ENCODE data around the gene COLEC12. TPM values are rescaled to one million over a fixed set of nuclear protein-coding genes. Genes with fewer than 3 reads are reported as not detected.

COLEC12 gene
- total and polyA plus RNA-seq, 3 donors from 2014 or later: 4.5 to 10.4 (median 8.1) TPM

DNA sequence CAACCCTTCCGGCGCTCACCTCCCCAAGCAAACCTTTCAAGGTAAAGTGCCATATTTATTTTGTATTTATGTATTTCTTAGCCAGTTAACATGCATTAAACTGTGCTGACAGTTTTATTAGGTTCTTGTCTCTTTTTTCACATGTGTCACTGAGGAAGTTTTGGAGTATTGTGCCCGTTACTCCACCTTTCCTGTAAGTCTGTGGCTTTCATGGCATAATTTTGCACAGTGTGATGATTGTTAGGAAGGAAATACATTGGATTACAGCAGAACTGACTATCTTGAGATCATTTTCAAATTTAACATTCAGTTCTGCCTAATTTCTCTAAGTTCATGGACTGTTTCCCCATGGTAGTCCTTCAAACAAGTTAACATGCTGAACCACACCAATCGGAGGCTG lies 67.7 kb downstream of the COLEC12 start:
- Histone ChIP-seq H3K27me3 (no peaks in the 10 kb centered on the region), H3K27ac (no peak overlapping the region), H3K4me1 (peaks cover 4% of the 10 kb centered on the region), H3K4me3 (no peak overlapping the region), H3K36me3 (ENCODE audit: low read depth, missing control alignments) (no peaks in the 10 kb centered on the region), H3K9me3 (no peaks in the 10 kb centered on the region)
- no peak for TF ChIP-seq POLR2A (IDR thresholded peaks at IDR 0.05)
- WGBS, 2 donors: 59 to 71% methylated on average over 4 of the region's 4 CpGs
- no peak for DNase-seq
- intact Hi-C loops (cut with DNase I; ENCODE audit: low total_unique reads): no loop called here

DNA sequence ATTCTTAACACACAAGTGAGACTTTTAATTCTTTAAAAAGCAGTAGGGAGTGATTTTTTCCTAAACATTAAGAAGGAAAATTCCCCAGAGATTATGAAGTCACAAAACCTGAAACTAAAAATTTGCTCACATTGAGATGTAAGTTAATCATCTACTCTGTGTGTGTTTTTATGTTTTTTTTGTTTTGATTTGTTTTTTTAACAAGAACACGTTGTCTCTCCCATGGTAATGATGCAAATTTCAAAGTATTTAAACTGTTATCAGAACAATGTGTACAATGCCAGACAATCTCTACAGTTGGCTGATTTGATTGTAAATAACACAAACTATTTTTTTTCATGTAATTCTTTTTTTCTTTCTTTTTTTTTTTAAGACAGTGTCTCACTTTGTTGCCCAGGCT lies 71.5 kb downstream of the COLEC12 start:
- no peak for DNase-seq

DNA sequence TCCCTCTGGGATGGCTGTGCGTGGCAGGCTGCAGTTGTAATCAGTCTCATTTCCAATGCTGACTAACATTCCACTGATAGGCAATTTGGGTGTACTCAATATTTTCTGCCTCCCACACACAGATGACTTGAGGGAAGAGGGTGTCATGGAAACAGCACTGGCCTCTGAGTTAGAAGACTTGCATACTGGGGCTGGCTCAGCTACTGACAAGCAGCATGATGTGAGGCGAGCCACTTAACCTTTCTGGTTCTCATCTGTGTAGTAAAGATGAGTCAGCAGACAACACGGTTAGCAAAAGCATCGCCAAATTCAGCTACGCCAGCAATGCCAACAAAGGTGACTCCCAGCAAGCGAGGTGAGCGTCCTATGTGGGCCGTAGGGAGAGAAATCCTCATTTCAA lies 73.5 kb downstream of the COLEC12 start:
- no peaks in the 10 kb centered on the region for H3K9me3 ChIP-seq
- no peak for TF ChIP-seq POLR2A (IDR thresholded peaks at IDR 0.05)
- TF ChIP-seq, protein P1, sequence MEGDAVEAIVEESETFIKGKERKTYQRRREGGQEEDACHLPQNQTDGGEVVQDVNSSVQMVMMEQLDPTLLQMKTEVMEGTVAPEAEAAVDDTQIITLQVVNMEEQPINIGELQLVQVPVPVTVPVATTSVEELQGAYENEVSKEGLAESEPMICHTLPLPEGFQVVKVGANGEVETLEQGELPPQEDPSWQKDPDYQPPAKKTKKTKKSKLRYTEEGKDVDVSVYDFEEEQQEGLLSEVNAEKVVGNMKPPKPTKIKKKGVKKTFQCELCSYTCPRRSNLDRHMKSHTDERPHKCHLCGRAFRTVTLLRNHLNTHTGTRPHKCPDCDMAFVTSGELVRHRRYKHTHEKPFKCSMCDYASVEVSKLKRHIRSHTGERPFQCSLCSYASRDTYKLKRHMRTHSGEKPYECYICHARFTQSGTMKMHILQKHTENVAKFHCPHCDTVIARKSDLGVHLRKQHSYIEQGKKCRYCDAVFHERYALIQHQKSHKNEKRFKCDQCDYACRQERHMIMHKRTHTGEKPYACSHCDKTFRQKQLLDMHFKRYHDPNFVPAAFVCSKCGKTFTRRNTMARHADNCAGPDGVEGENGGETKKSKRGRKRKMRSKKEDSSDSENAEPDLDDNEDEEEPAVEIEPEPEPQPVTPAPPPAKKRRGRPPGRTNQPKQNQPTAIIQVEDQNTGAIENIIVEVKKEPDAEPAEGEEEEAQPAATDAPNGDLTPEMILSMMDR (IDR thresholded peaks at IDR 0.05): no peak
- 78 to 79% methylated on average over 8 of the region's 8 CpGs for WGBS, 2 donors
- H3K4me1 ChIP-seq: no peaks in the 10 kb centered on the region
- intact Hi-C loops (cut with DNase I; ENCODE audit: low total_unique reads): loop anchor here (10.0 kb wide), 1 partner anchor 62 kb away; no protein-coding TSS in a partner anchor
- no peaks in the 10 kb centered on the region for H3K27me3 ChIP-seq
- DNase-seq: no peak
- no peak overlapping the region for H3K27ac ChIP-seq
- H3K36me3 ChIP-seq (ENCODE audit: low read depth, missing control alignments): no peaks in the 10 kb centered on the region
- H3K4me3 ChIP-seq: no peak overlapping the region

More for the DNA sequence above, 71.5 kb downstream of the COLEC12 start:
- Histone ChIP-seq H3K9me3 (no peaks in the 10 kb centered on the region), H3K27ac (peak overlapping the region in 1 of 2 donors; percentile 23), H3K36me3 (ENCODE audit: low read depth, missing control alignments) (no peaks in the 10 kb centered on the region), H3K4me3 (no peak overlapping the region), H3K27me3 (no peaks in the 10 kb centered on the region), H3K4me1 (peaks cover 4% of the 10 kb centered on the region)
- TF ChIP-seq POLR2A (IDR thresholded peaks at IDR 0.05): no peak
- TF ChIP-seq, protein P1 (IDR thresholded peaks at IDR 0.05): no peak
- WGBS, 2 donors: 29 to 43% methylated on average over 1 of the region's 1 CpG
- intact Hi-C loops (cut with DNase I; ENCODE audit: low total_unique reads): loop anchor here (10.0 kb wide), 1 partner anchor 64 kb away; no protein-coding TSS in a partner anchor

DNA sequence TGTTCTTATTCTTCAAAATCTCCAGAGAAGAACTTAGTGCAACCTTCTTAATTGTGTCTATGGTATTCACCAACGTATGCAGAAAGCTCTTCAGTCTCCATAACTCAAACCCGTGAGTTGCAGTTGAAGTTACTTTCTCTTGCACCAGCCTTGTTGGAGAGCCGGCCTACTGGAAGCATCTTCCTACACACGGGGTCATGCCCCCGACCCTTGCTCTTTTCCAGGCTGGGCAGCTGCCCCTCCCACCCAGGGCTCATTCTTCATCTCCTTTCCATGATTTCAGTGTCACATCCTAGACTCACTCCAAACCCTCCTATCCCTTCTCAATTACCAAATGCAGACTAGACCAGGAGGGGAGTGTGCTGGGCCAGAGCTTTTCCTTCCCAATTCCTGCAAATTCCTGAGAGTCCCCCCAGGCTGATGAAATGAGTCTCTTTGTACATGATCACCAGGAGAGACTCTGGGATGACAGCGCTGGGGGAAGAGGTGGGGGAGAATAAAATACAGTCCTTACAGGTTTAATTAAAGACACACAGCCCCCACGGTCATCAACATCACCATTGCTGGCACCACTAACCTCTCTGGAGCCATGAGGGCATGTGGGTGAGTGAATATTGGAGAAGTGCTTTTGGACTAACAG lies 75.3 kb downstream of the COLEC12 start:
- Histone ChIP-seq H3K27ac (no peak overlapping the region), H3K4me3 (no peak overlapping the region), H3K4me1 (no peaks in the 10 kb centered on the region), H3K27me3 (no peaks in the 10 kb centered on the region), H3K36me3 (ENCODE audit: low read depth, missing control alignments) (no peaks in the 10 kb centered on the region), H3K9me3 (no peaks in the 10 kb centered on the region)
- TF ChIP-seq, protein P1 (IDR thresholded peaks at IDR 0.05): no peak
- DNase-seq: no peak
- 70 to 77% methylated on average over 7 of the region's 7 CpGs for WGBS, 2 donors
- intact Hi-C loops (cut with DNase I; ENCODE audit: low total_unique reads): loop anchor here (10.0 kb wide), 1 partner anchor 60 kb away; no protein-coding TSS in a partner anchor

DNA sequence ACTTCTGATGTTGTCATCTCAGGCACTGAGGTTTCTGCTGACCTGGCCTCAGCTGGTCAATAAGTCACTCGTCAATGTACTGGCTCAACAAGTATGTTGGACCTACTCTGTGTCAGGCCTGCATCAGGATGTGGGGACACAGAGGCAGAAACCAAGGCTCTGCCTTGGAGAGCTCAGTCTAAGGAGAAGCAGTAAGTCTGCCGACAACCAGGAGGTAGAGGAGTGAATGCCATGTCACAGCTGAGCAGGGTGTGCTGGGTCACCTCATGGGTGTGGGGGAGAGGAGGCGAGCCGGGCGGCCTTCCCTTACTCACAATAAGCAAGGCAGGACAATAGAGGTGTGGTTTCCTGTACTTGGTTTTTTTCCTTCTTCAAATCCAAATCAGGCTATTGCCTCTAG lies 75.8 kb downstream of the COLEC12 start:
- no peaks in the 10 kb centered on the region for H3K9me3 ChIP-seq
- no peak overlapping the region for H3K4me3 ChIP-seq
- WGBS, 2 donors: 52 to 76% methylated on average over 5 of the region's 5 CpGs
- no peak overlapping the region for H3K27ac ChIP-seq
- TF ChIP-seq, protein P1 (IDR thresholded peaks at IDR 0.05): no peak
- no peak for TF ChIP-seq POLR2A (IDR thresholded peaks at IDR 0.05)
- no peaks in the 10 kb centered on the region for H3K27me3 ChIP-seq
- H3K36me3 ChIP-seq (ENCODE audit: low read depth, missing control alignments): no peaks in the 10 kb centered on the region
- DNase-seq: no peak
- intact Hi-C loops (cut with DNase I; ENCODE audit: low total_unique reads): loop anchor here (10.0 kb wide), 1 partner anchor 60 kb away; no protein-coding TSS in a partner anchor
- no peaks in the 10 kb centered on the region for H3K4me1 ChIP-seq

Data from testis (tissue), 3 donors.